ENCODE data around the gene MTMR11.

- TF ChIP-seq CTCF (conservative IDR thresholded peaks at IDR 0.05; ENCODE audit: low read depth, low read length), result no peak
- TF ChIP-seq EZH2 (IDR thresholded peaks at IDR 0.05; ENCODE audit: borderline replicate concordance, low read depth, low read length, poor library complexity, severe bottlenecking), result no peak
Observed at GRCh38 chr1:149886396-149887195, 50.1 kb downstream of the MTMR11 start.
